Measurements from ENCODE around the gene ATP2A3.
A peak's percentile ranks its signal among the peaks of the same experiment; 100 is the strongest.
"Not testable (repeated sequence)": the region's sequence is repeated elsewhere in the genome, so short reads cannot be mapped to it uniquely, and the experiment has no call there.

Gene ATP2A3

DNA sequence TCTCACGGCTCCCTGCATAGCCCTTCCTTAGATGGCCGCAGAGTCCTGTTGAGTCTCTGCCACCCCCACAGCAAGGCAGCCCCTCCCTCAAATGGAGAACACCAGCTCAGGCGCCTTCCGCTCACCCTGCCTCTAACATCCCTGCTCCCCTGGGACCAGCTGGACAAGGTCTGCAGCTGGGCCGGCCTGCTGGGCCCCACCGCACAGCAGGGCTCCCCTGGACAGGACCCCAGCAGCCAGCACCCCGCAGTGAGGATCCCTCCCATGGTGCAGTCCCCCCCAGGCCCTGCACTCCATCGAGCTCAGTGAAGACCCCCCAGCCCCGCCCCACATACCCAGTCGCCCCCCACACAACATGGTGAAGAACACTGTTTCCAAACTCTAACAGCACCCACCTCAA lies 10.2 kb downstream of the ATP2A3 start:
- no peak for DNase-seq

DNA sequence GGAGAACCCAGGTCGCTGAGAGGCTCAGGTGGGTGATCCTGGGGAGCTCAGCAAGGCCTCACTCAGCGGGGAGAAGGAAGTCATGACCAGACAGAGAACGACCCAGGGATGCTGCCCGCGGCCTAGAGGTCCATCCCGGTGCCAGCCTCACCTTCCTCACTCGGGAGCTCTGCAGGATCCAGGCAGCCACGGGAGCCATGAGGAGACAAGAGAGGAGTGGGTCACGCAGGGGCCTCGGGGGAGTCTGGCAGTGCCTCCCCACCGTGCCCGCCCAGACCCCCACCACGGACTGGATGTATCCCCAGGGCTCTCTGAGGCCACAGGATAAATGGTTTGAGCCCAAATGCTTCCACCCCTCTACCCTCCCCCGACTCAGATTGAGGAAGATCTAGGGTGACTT lies 10.7 kb downstream of the ATP2A3 start:
- DNase-seq = no peak

DNA sequence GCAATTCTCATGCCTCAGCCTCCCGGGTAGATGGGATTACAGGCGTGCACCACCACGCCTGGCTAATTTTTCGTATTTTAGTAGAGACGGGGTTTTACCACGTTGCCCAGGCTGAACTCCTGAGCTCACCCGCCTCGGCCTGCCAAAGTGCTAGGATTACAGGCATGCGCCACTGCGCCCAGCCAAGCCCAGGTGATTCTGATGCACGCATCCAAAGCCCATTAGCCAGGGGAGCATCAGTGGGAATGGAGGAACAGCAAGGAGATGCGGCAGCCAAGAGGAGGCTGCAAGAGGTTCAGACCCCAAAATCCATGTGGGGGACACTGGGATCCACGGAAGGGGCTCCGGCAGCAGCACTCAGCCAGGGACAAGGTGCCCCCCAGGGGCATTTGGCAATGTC lies 12.1 kb downstream of the ATP2A3 start:
- DNase-seq = no peak

DNA sequence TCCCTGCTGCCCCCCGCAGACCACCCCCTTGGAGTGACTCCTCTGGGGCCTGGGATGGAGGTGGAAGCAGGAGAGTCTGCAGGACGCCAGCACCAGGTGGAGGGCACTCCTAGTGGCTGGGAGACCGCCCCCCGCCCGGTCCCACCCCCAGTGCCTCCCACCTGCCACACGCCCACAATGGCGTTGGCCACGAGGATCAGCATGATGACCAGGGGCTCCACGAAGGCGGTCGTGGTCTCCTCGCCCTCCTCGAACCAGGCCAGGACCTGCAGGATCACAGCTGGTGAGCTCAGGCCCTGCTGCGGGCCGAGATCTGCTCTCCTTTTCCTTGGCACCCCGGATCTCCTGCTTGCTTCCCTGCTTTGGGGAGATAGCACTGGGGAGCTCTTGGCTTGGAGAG lies 12.8 kb downstream of the ATP2A3 start:
- DNase-seq = no peak

DNA sequence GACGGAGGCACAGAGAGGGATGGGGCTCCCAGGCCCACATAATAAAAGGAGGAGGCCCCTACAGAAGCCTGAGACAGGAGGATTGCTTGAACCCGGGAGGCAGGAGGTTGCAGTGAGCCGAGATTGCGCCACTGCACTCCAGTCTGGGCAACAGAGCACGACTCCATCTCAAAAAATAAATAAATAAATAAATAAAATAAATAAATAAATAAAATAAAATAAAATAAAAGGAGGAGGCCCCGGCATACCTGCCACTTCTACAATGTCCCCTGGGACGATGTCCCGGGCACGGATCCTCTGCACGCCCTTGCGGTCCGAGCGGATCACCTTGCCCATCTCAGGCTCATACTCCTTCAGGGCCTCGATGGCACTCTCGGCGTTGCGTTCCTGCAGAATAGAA lies 13.2 kb downstream of the ATP2A3 start:
- no peak for DNase-seq

DNA sequence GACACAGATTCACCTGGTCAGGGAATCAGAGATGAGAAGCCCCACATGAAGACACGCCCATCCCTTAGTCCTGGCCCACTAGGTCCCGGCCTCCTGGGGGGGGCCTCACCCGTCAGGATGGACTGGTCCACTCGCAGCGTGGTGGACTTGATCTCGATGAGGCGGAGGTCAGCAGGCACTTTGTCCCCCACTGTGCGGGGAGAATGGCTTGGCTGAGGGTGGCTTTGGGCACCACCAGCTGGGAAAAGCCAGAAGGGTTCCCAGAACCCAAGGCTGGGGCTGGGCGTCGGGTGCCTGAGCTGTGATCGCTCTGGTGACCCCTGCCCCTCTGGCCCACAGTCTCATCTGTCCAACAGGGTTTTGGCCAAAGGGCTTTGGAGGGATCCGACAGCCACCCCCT lies 13.7 kb downstream of the ATP2A3 start:
- no peak for DNase-seq

DNA sequence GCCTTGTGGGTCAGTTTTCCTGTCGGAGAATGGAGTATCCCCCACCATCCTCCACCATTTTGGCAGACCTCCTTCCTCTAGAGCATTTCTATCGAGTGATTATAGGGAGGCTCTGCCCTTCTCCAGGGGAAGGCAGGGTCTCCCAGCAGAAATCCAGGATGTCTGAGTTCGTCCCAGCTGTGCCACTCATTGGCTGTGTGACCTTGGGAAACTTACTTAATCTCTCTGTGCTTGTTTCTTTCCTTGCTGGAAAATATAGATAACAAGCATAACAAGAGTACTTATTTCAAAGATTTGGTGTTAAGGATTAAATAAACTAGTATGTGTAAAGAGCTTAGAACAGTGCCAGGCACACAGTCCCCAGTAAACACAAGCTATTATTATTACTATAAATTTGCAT lies 14.8 kb downstream of the ATP2A3 start:
- DNase-seq = no peak

DNA sequence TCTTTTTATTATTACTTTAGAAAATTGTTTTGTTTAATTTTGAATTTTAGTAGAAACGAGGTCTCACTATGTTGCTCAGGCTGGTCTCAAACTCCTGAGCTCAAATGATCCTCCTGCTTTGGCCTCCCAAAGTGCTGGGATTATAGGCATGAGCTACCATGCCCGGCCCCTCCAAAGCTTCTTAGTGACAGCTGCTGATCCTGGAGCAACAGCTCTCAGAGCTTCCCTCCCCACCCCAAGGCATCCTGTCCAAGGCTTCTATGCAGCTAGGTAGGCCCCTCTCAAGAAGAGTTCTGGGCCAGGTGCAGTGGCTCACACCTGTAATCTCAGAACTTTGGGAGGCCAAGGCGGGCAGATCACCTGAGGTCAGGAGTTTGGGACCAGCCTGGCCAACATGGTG lies 15.7 kb downstream of the ATP2A3 start:
- not testable (repeated sequence) for DNase-seq

DNA sequence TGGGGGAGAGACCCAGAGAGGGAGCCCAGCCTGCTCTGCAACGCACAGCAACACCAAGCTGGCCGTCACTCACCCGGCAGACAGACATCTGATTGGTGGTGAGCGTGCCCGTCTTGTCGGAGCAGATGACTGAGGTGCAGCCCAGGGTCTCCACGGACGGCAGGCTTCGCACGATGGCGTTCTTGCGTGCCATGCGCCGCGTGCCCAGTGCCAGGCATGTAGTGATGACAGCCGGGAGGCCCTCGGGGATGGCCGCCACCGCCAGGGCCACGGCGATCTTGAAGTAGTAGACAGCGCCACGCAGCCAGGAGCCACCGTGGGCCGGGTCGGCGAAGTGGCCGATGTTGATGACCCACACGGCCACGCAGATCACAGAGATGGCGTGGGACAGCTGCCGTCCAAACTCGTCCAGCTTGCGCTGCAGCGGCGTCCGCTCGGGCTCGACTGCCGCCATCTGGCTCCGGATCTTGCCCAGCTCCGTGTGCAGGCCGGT lies 16.9 kb downstream of the ATP2A3 start:
- no peak for DNase-seq

DNA sequence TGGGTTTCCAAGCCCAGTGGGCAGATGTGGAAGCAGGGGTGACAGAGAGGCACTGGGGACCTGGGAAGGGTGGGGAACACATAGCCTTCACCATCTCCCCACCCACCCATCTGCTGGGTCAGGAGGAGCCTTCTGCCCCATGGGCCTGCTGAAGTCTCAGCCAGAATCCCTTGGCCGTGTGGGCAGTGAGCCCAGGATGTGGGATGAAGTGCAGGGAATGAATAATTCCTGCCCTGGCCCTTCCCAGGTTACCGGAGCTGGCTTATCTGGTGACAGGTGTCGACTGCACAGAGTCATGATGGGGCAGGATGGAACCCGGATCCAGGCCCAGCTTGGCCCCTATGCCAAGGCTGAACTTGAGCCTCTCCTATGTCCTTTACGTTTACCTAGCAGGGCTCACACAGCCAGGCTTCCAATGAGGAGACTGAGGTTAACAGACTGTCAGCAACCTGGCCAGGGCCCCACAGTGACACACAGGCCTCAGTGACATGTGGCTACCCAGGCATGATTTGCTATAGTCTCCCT lies 17.5 kb downstream of the ATP2A3 start:
- DNase-seq = no peak

DNA sequence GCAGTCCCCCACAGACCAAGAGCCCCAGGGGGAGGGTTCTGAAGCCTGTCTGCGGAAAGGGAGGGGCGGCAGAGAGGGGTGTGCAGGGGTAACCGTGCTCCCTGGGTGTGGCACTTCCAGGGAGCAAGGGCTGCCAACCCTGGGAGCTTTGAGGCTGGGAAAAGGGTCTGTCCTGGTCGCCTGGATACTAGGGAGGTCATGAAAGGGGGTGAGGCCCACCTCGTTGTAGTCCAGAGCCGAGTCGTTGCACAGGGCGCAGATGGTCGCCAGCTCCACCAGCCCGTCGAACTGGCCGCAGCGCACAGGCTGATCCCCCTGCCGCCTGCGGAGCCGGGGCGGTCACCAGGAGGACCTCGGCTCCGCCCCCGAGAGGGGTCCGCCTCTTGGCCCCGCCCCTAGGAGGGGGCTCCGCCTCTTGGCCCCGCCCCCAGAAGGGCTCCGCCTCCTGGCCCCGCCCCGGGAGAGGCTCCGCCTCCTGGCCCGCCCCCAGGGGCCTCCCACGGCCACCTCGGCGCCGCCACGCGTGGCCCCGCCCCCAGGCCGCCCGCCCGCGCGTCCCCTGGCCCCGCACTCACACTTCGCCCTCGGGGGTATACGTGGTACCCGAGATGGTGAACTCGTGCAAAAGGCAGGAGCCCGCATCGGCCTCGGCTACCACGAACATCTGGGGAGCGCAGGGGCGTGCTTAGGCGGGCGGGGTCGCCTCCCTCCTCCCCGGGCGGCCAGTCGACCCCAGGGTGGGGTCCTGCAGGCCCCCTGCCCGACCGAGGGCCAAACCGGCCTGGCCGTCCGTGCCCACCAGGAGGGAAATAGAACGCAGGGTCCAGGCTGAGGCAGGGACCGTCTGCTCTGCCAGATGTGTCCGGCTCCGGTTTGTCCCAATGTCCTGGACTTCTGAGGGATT lies 19.5 kb downstream of the ATP2A3 start:
- peak in 4 of 5 donors; percentile 19 to 37 (median 30) for DNase-seq

DNA sequence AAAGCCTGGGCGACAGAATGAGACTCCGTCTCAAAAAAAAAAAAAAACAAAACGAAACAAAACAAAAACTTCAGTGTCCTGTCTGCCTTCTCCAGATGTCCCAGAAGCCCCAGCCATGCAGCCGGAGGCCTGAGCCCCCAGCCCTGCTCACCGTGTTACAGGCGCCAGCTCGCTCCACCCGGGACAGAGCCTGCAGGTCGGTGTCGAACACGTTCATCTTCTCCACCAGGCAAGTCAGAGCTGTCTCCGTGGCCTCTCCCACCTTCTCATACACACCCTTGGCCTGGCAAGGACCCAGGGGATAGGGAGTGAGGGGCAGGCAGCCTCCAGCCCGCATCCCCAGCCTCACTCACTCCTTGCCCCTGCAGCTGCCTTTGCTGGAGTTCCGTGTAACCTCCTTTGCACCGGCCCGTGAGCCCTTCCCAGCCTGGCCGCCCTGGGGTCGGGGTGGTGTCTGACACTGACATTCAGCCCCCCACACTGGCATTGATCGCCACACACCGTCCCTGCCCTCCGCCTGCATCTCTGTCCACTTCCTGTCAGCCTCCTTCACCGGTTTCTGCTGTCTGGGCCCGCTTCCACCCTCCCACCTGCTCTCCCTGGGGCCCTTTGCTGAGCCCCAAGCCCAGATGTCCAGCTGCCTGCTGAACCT lies 20.9 kb downstream of the ATP2A3 start:
- no peak for DNase-seq

DNA sequence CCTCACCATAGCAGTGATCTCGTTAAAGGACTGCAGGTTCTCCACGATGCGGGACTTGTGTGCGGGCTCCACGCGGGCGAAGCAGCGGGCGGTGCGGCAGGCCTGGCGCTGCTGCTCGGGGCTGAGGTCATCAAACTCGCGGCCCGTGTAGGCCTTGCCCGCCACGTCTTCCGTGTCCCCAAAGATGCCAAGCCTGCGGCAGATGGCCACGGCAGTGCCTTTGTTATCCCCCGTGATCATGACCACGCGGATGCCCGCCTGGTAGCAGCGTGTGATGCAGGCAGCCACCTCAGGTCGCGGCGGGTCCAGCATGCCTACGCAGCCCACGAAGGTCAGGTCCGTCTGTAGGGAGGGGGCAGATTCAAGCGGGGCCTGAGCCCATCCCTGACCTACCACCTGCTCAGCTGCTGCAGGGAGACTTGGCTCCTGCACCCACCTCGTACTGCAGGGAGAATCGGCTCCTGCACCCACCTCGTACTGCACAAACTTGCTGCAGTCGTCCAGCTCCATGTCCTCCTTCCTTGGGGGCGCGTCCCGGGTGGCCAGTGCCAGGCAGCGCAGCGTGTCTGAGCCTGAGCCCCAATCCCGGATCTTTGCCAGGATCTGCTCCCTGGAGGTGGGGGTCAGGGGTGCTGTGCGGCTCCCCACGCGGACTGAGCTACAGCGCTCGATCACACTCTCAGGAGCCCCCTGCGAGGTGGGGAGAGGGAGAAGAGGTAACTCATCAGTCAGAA lies 23.1 kb downstream of the ATP2A3 start:
- DNase-seq = no peak

DNA sequence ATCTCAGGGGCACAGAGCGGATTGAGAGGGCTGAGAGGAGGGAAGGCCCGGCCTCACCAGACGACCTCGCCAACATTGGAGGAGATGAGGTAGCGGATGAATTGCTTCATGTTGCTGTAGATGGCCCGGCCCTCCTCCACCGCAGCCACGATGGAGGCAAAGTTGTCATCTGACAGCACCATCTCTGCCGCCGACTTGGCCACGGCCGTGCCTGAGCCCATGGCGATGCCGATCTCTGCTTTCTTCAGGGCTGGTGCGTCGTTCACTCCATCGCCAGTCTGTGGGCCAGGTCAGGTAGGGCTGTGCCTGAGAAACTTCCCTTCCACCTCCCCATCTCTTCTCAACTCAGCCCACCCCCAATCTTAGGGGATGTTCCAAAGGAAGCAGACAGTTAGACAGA lies 26.9 kb downstream of the ATP2A3 start:
- no peak for DNase-seq

DNA sequence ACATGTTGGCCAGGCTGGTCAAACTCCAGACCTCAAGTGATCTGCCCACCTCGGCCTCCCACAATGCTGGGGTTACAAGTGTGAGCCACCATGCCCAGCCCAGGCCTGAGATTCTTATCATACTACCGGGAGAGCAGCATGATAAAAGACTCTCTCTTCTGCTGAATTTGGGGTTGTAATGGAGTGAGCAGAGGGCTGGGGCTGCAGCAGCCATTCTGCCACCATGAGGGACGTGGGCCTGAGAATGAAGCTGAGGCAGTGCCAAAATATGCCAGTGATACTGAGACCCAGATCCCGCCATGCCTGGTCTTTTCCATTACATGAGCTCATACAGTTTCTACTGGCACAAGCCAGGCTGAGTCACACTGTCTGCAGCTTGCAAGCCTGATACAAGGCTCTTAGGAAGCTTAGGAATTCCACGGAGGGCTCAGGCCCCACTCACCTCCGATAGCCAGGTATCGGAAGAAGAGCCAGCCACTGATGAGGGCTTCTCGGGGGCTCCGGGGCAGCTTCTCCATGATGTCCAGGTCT lies 28.3 kb downstream of the ATP2A3 start:
- DNase-seq = no peak

DNA sequence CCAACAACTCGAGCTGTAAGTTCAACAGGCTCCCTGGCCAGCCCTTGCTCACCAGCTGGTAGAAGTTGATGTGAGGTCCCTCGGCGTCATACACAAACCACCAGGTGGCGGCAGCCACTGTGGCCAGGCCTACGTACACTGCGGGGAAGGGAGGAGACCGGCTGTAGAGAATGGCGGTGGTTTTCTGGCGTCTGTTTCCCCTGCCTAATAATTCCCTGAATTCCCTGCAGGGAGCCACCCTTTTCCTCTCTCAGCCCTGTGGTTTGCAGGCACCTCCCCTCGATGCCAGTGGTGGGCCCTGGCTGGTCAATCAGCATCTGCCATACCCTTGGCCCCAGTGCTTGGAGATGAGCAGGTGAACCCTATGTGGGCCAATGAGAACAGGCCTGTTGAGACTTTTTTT lies 29.1 kb downstream of the ATP2A3 start:
- DNase-seq = peak in 1 of 5 donors; percentile 18

DNA sequence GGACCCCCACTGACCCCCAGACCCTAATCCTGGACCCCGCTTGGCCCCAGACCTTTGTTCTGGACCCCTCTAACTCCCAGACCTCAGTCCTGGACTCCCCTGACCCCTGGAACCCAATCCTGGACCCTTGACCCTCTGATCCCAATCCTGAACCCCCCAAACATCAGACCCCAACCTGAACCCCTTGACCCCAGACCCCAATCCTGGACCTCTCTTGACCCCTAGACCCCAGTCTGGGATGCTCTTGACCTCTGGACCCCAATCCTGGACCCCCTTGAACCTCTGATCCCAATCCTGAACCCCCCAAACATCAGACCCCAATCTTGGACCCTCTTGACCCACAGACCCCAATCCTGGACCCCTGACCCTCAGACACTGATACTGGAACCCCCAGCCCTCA lies 34.5 kb downstream of the ATP2A3 start:
- no peak for DNase-seq

DNA sequence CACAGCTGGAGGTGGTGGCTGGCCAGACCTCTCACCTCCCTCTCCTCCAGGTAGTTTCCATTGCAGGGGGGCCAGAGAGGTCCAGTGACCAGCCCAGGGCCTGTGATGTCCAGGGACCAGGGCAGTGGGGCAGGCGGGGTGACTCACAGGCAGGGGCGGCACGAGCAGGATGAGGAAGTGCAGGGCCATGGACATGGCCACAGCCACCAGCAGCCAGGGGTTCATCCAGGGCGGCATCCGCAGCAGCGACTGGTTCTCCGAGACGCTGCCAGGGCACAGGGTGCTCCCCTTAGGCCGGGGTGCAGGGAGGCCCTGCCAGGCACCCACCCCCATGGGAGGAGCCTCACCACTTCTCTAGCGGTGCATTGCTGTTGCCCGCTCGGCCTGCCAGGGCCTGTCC lies 35.1 kb downstream of the ATP2A3 start:
- DNase-seq = no peak

DNA sequence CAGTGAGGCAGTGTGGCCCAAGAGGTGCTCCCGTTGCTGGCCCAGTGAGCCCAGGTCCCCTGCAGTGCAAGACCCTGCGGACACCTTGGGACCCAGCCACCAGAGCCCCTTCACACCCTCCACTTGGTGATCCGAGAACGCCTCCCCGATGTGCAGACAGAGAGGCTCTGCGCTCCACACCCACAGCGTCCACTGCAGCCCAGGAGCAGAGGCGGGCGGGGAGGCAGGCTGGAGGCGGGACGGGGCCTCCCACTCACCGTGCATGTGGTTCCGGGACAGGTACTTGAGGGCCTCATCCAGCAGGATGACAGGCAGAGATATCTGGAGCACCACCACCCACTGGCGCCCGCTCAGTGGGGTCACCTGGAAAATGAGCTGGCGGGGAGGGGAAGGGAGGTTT lies 35.8 kb downstream of the ATP2A3 start:
- no peak for DNase-seq

DNA sequence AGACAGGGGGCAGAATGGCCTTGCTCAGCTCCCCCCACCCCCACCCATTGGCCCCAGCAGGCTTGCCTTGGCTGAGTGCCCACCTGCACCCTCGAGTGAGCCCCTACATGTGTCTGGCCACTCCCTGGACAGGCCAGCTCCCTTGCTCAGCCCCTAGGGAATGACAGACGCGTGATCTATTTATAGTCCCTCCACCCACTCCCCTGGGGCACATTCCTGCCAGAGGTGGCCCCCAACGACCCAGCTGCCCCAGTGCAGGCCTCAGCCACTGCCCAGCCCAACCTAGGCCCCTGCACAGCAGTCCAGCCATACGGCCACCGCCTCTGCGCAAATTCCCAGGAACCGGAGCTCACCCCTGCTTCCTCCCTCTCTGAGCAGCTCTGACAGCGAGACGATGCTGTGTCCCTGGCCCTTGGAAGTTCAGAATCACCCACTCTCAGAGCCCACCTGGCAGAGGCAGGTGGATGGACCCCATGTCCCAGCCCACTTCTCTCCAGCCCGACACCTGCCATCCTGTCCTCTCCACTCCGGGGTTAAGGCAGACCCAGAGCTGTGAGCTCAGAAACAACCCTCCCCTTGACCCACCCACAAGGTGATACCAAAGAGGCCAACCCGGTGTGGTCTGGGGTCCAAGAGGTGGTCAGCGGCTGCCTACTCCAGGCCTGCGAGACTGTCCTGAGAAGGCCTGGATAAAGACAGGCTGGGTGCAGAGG lies 36.5 kb downstream of the ATP2A3 start:
- no peak for DNase-seq

DNA sequence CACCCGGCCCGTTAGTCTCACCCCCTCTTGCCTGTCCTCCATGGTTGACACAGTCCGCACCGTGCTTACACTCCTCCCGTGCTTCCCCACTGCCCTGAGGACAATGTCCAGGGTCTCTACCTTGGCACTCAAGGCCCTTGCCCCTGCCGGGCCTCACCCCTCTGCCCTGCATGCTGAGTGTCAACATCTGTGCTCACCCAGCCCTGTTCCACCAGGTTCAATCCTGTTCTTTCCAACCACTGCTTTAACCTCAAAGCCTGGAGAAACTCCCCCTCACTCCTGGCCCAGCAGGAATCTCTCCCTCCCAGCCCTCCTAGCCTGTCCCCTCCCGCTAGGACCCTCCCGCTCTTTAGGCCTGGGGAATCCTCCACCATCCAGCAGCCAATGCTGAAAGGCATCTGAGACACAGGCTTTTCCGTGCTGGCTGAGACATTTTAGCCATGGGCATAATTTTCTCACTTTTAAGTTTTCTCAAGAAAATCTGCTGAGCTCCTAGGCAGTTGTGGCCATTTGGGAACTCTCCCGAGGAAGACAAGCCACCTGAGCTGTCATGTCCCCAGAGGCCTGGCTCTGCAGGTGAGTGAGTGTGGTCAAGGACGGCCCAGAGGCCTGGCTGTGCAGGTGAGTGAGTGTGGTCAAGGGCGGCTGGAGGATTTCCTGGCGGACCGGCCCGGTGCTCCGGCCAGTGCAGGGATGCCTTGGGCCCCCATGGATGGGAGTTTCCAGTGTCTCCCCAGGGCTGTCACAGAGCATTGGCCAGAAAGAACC lies 37.2 kb downstream of the ATP2A3 start:
- DNase-seq = no peak
